CD14-positive monocyte (primary cell): Measurements from ENCODE around the gene DGCR2. TPM values are rescaled to one million over a fixed set of nuclear protein-coding genes. Genes with fewer than 3 reads are reported as not detected.
"Not testable (repeated sequence)": the region's sequence is repeated elsewhere in the genome, so short reads cannot be mapped to it uniquely, and the experiment has no call there.

Source experiments
- DNase-seq, 3 donors: peaks; one replicate each; pipeline ENCODE4 v3.0.0-alpha.2; 2011 to 2022
- H2AFZ ChIP-seq: 2 replicates; pipeline ENCODE4 v1.6.0; 2012; ENCODE audit warnings: mild to moderate bottlenecking, low read depth, low read length, inconsistent platforms; ENCODE audit not compliant: insufficient read depth, poor library complexity, severe bottlenecking
- H3K27ac ChIP-seq, 2 donors: 1 replicate in 1 of 2; 2 replicates in 1 of 2; pipeline ENCODE4 v1.5.1; 2012 to 2013; ENCODE audit warnings: low read length in 2 of 2, control low read depth in 1 of 2, inconsistent platforms in 1 of 2, low read depth in 1 of 2, mild to moderate bottlenecking in 1 of 2
- H3K27me3 ChIP-seq, 2 donors: one replicate each; pipeline versions ENCODE4 v1.6.0 to v1.6.1; 2011 to 2013; ENCODE audit warnings: low read length in 2 of 2; ENCODE audit not compliant: control insufficient read depth in 2 of 2, insufficient read depth in 2 of 2
- H3K36me3 ChIP-seq, 2 donors: replicated peaks in 1 of 2; 1 replicate in 1 of 2; 2 replicates in 1 of 2; pipeline versions ENCODE4 v1.5.1 to v1.6.1; 2012 to 2013; ENCODE audit warnings: low read length in 2 of 2, control low read depth in 1 of 2, inconsistent platforms in 1 of 2, mild to moderate bottlenecking in 1 of 2; ENCODE audit not compliant: insufficient read depth in 2 of 2, control insufficient read depth in 1 of 2
- H3K4me1 ChIP-seq, 2 donors: 1 replicate in 1 of 2; 2 replicates in 1 of 2; pipeline versions ENCODE4 v1.5.1 to v1.6.1; 2012 to 2013; ENCODE audit warnings: low read length in 2 of 2, control low read depth in 1 of 2, inconsistent platforms in 1 of 2, mild to moderate bottlenecking in 1 of 2, moderate library complexity in 1 of 2; ENCODE audit not compliant: insufficient read depth in 2 of 2, control insufficient read depth in 1 of 2
- H3K4me2 ChIP-seq: replicated peaks from 2 replicates; pipeline ENCODE3; 2012; ENCODE audit warnings: low read length, moderate library complexity, mild to moderate bottlenecking; ENCODE audit not compliant: poor library complexity, severe bottlenecking; ENCODE audit errors: extremely low read depth
- H3K4me3 ChIP-seq, 3 experiments: fragments of 200-600 bp in 1 of 3; sonication (generic) in 1 of 3; replicated peaks in 1 of 3; 1 replicate in 2 of 3; 2 replicates in 1 of 3; pipeline ENCODE4 v1.5.1; 2011 to 2013; ENCODE audit warnings: low read length in 3 of 3, mild to moderate bottlenecking in 3 of 3, control low read depth in 2 of 3, low read depth in 2 of 3, inconsistent platforms in 1 of 3, moderate library complexity in 1 of 3
- H3K79me2 ChIP-seq: 2 replicates; pipeline ENCODE4 v1.6.0; 2012; ENCODE audit warnings: mild to moderate bottlenecking, control low read depth, inconsistent platforms, low read length, moderate library complexity; ENCODE audit not compliant: insufficient read depth
- H3K9ac ChIP-seq: 2 replicates; pipeline ENCODE4 v1.6.0; 2017; ENCODE audit warnings: low read length, mild to moderate bottlenecking; ENCODE audit not compliant: insufficient read depth, poor library complexity, severe bottlenecking
- H3K9me3 ChIP-seq, 2 donors: replicated peaks in 1 of 2; 1 replicate in 1 of 2; 2 replicates in 1 of 2; pipeline versions ENCODE4 v1.5.1 to v1.6.1; 2012 to 2013; ENCODE audit warnings: low read length in 2 of 2, control low read depth in 1 of 2; ENCODE audit not compliant: control insufficient read depth in 1 of 2, insufficient read depth in 1 of 2
- H4K20me1 ChIP-seq: 2 replicates; pipeline ENCODE4 v1.6.0; 2012; ENCODE audit warnings: mild to moderate bottlenecking, low read length, control low read depth, moderate library complexity; ENCODE audit not compliant: insufficient read depth
- H3K27ac Mint-ChIP-seq, 7 donors: one replicate each; pipeline ENCODE4 v1.8.0; 2020; ENCODE audit warnings: mild to moderate bottlenecking in 7 of 7, mixed read lengths in 7 of 7, moderate library complexity in 6 of 7, inconsistent platforms in 2 of 7
- H3K27me3 Mint-ChIP-seq, 3 donors: one replicate each; pipeline ENCODE4 v1.8.0; 2021 to 2022; ENCODE audit warnings: low read depth in 3 of 3, mild to moderate bottlenecking in 3 of 3, mixed read lengths in 3 of 3, moderate library complexity in 3 of 3, inconsistent platforms in 1 of 3
- H3K36me3 Mint-ChIP-seq, 2 donors: one replicate each; pipeline ENCODE4 v1.8.0; 2020; ENCODE audit warnings: mixed read lengths in 2 of 2, inconsistent platforms in 1 of 2, mild to moderate bottlenecking in 1 of 2
- H3K4me1 Mint-ChIP-seq: one replicate; pipeline ENCODE4 v1.8.0; 2020; ENCODE audit warnings: mild to moderate bottlenecking, mixed read lengths
- H3K4me3 Mint-ChIP-seq, 2 donors: one replicate each; pipeline ENCODE4 v1.8.0; 2020; ENCODE audit warnings: mild to moderate bottlenecking in 2 of 2, mixed read lengths in 2 of 2, moderate library complexity in 1 of 2
- H3K9me3 Mint-ChIP-seq, 7 donors: one replicate each; pipeline ENCODE4 v1.8.0; 2020 to 2022; ENCODE audit warnings: mixed read lengths in 7 of 7, mild to moderate bottlenecking in 6 of 7, moderate library complexity in 6 of 7, inconsistent platforms in 2 of 7
- WGBS: methylation state at CpG from one replicate; pipeline ENCODE4 v1.1.5; 2013; ENCODE audit warnings: missing lambda C conversion rate; ENCODE audit not compliant: insufficient coverage; 5-methylcytosine and 5-hydroxymethylcytosine counted together
- intact Hi-C, 2 donors: fragments of 100-400 bp; cut with micrococcal nuclease; formaldehyde crosslinking; loops; one replicate each; pipeline versions ENCODE4 v1.15.0 to v1.15.1; 2023
- polyA plus RNA-seq, 3 donors: library from polyadenylated mRNA; depleted of rRNA in 1 of 3; unstranded in 2 of 3; stranded (reverse) in 1 of 3; fragments of 300-500 nt in 2 of 3; fragments of >200 nt in 1 of 3; fragmentation: Illumina TruSeq in 2 of 3; gene quantifications; 1 replicate in 2 of 3; 2 replicates in 1 of 3; pipeline ENCODE4 v1.2.3, GENCODE V29; 2012 to 2021

DGCR2 gene
- polyA plus RNA-seq, 3 donors = 28.9 to 37.0 (median 36.2) TPM

DNA sequence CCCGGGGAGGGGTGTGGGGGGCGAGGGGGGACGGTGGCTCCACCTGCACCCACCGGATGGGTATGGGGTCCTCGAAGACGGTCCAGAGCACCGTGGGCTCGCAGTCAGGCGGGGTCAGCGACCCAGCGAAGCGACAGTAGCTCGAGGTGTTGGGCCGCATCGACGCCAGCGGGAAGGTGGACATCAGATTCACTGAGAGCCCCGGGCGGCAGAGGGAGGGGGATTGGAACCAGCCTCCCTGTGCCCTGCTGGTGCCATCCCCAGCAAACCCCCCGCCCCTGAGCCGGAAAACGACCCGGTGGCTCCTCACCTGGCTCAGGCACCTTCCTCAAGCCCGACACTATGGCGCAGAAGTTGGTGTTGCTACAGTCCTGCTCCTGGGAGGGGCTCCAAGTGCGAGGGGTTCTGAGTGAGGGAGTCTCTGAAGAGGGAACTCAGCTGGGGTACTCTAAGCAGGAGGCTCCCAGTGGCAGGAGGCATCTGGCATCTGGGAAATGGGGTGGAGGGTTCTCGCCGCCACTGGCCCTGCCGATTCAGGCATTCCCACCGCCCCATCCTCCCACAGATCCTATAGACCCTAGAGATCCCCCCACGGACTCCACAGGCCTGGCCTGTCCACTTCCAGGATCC is 89.9 kb downstream of the DGCR2 start:
- peaks cover 2 to 21% of the 10 kb centered on the region in 2 donors for H3K27me3 ChIP-seq
- H3K36me3 ChIP-seq, H3K9me3 Mint-ChIP-seq, H3K4me1 ChIP-seq, H3K9ac ChIP-seq, DNase-seq, H3K9me3 ChIP-seq, H3K4me3 Mint-ChIP-seq, H3K36me3 Mint-ChIP-seq, H3K27ac ChIP-seq, H3K4me1 Mint-ChIP-seq, H3K27ac Mint-ChIP-seq, H3K79me2 ChIP-seq, H3K4me3 ChIP-seq, H3K4me2 ChIP-seq, H2AFZ ChIP-seq, intact Hi-C loops: not testable (repeated sequence)
- peaks cover 33 to 41% (median 38%) of the 10 kb centered on the region in 3 donors for H3K27me3 Mint-ChIP-seq
- WGBS = no CpG with 5 or more reads among the region's 31 CpGs
- H4K20me1 ChIP-seq = peaks cover 21% of the 10 kb centered on the region

DNA sequence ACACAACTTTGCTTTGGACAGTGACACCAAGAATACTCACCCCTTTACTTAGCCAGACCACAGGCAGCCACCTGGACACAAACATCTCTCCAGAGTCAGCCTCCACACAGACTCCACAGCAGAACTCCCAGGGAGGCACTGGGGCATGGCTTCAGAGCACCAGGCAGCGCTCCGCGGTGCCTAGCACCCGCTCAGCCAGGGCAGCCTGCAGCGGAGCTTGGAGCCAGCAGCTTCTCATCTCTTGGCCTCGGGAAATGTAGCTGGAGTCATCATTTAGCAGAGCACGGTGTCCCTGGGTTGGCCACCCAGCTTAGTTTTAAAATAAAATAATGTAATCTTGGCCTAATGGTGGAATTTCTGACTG is 91.3 kb downstream of the DGCR2 start:
- no CpG with 5 or more reads among the region's 7 CpGs for WGBS
- not testable (repeated sequence) for DNase-seq

DNA sequence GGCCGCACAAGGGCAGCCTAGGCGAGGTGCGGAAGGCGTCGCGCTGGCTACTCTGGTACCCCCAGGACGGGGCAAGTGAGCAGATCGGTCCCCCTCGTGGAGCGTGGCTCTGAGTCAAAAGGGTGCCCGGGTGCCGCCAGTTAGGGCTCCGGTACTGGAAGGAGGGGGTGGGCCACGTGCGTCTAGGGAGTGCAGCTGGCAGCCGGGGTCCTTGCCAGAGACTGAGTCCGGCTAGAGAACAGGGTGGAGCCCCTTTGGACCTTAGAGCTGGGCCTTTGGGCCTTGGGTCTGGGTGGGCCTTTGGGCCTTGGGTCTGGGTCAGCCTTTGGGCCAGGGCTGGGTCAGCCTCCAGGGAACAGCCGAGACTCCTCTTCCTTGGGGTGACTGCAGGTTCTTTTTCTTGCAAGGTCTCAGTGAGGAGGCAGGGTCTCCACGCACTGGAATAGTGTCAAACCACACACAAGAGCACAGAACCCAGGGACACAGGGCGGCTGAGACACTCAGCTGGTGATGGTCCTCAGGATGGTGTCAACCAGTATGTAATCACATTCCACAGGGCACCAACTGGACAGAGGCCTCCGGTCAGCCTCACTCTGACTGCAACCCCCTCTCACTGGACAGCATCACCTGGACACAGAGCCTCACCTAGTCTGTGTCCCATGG is 91.9 kb downstream of the DGCR2 start:
- DNase-seq, H3K4me1 Mint-ChIP-seq, intact Hi-C loops, H3K36me3 Mint-ChIP-seq, H3K27ac Mint-ChIP-seq, H3K36me3 ChIP-seq, H2AFZ ChIP-seq, H3K27ac ChIP-seq, H3K9me3 Mint-ChIP-seq, H3K79me2 ChIP-seq, H3K9ac ChIP-seq, H4K20me1 ChIP-seq, H3K9me3 ChIP-seq, H3K4me2 ChIP-seq, H3K4me3 ChIP-seq, H3K4me1 ChIP-seq: not testable (repeated sequence)
- WGBS = 59% methylated on average over 16 of the region's 21 CpGs
- H3K27me3 ChIP-seq = peaks cover 2 to 21% of the 10 kb centered on the region in 2 donors
- Mint-ChIP-seq H3K4me3 (peak overlapping the region in 1 of 2 donors; percentile 40), H3K27me3 (peaks cover 31 to 46% (median 43%) of the 10 kb centered on the region in 3 donors)

More for the DNA sequence above, 91.3 kb downstream of the DGCR2 start:
- peaks cover 2 to 21% of the 10 kb centered on the region in 2 donors for H3K27me3 ChIP-seq
- H3K36me3 ChIP-seq, H3K9me3 Mint-ChIP-seq, H3K4me1 Mint-ChIP-seq, H3K79me2 ChIP-seq, H3K4me3 ChIP-seq, H3K27ac ChIP-seq, intact Hi-C loops, H3K27ac Mint-ChIP-seq, H3K4me2 ChIP-seq, H2AFZ ChIP-seq, H3K9me3 ChIP-seq, H3K4me1 ChIP-seq, H4K20me1 ChIP-seq, H3K36me3 Mint-ChIP-seq, H3K9ac ChIP-seq: not testable (repeated sequence)
- peak overlapping the region in 1 of 2 donors; percentile 40 for H3K4me3 Mint-ChIP-seq
- H3K27me3 Mint-ChIP-seq = peaks cover 31 to 46% (median 43%) of the 10 kb centered on the region in 3 donors

GRCh38 chr22:19029113-19030103 is 92.8 kb downstream of the DGCR2 start:
- H3K4me3 Mint-ChIP-seq = not testable (repeated sequence)

More at GRCh38 chr22:19029113-19030103, 92.8 kb downstream of the DGCR2 start:
- H3K9me3 Mint-ChIP-seq, intact Hi-C loops, H3K4me1 Mint-ChIP-seq, H3K4me2 ChIP-seq, DNase-seq, H3K27ac ChIP-seq, H3K79me2 ChIP-seq, H3K36me3 ChIP-seq, H3K4me3 ChIP-seq, H4K20me1 ChIP-seq, H3K9me3 ChIP-seq, H2AFZ ChIP-seq, H3K27ac Mint-ChIP-seq, H3K4me1 ChIP-seq, H3K9ac ChIP-seq, H3K36me3 Mint-ChIP-seq: not testable (repeated sequence)
- WGBS = 6% methylated on average over 61 of the region's 125 CpGs
- H3K27me3 Mint-ChIP-seq = peaks cover 31 to 48% (median 44%) of the 10 kb centered on the region in 3 donors
- peaks cover 2 to 21% of the 10 kb centered on the region in 2 donors for H3K27me3 ChIP-seq
